Putamen (tissue), 1 donor: ENCODE results near the gene STAC.
"Not testable (repeated sequence)": the region's sequence is repeated elsewhere in the genome, so short reads cannot be mapped to it uniquely, and the experiment has no call there.

Experiments used
- DNase-seq: peaks from one replicate; pipeline ENCODE4 v3.0.0-alpha.2; 2016; ENCODE audit warnings: low spot score

STAC gene

GRCh38 chr3:36416599-36416998 is 36.3 kb downstream of the STAC start:
- no peak for DNase-seq

GRCh38 chr3:36417237-36417636 is 36.9 kb downstream of the STAC start:
- no peak for DNase-seq

- DNase-seq = no peak
Measured at GRCh38 chr3:36418296-36418695, 38.0 kb downstream of the STAC start.

DNA sequence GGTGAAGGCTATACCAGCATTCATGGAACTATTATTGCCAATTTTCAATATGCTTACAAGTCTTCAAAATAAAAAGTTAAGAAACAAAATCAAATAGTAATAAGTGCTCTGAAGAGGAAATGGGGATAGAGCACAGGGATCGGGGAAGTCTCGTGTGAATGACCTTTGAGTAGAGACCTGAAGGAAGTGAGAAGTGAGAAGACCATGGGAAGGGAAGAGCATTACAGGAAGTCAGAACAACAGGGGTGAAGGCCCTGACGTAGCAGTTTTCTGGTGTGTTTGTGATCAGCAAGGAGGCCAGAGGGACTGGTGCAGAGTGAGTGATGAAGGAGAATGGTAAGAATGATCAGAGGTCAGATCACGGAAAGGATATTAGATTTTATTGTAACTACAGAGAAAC is 48.1 kb downstream of the STAC start:
- no peak for DNase-seq

GRCh38 chr3:36429986-36430485 is 49.7 kb downstream of the STAC start:
- DNase-seq = no peak

DNA sequence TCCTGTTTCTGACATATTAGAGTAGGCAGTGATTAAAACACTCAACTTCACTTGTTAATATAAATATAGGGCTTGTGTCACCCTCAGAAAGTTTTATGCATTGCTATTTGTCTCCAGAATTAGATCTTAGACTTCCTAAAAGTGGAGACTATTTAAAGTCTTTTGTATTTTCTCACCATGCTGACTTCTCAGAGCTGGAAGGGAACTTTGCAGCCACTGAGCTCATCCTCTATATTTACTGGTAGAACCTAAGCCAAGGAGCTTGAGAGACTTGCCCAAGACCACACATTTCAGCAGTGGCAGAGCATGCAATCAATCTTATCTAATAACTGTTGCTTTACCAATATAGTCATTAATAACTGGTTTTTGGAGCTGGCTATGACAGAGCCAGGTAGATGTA is 53.2 kb downstream of the STAC start:
- peak; percentile 4 for DNase-seq

DNA sequence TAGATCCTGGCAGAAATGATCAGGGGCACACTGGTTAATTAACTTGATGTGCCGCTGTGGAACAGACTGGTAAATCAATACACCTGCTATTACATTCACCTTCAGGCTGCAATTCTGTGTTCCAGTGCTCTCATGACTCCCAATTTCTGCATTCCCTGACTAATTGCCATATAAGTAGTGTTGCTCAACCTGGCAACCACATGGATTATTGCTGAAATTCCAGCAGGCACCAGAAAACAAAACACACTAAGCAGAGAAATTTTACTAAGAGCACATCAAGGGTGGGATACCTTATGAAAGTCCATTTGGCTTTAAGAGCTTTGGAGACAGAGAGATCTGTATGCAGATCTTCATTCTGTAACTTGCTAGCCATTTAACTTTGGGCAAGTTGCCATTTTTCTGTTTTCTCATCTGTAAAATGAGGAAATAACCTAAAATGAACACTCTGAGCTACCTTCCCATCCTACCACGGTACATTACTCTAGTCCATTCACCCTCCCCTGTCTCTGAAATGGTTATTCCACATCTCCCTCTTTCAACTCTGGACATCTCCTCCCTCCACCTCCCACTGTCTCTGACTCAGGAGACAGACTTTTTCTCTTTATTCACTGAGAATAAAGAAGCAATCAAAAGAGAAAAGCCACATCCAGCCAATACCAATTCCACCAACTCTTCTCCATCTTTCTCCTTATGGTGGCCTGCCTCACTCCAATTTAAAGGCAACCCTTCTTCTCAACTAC is 54.6 kb downstream of the STAC start:
- DNase-seq = no peak

DNA sequence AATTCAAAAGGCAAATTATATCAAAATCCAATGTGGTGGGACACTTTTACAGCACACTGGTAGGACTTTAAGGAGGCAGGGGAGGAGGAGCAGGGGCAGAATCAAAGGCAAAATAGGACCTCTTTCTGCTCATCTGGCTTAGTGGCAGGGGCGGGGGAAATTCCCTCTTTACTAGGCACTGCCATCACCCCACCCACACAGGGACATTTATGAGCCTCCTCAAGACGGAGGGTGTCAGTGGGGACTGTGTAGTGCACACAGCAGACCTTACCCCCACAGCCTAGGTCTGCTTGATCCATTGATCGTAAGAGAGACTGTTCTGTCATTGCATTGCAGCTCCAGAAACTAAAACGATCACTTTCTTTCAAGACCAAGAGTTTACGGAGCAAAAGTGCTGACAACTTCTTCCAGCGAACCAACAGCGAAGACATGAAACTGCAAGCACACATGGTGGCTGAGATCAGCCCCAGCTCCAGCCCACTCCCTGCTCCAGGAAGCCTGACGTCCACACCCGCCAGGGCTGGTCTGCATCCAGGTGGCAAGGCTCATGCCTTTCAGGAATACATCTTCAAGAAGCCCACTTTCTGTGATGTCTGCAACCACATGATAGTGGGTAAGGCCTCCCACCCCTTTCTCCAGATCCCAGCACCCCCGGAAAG is 62.9 kb downstream of the STAC start:
- no peak for DNase-seq

- DNase-seq = no peak
Measured at GRCh38 chr3:36444909-36445308, 64.6 kb downstream of the STAC start.

DNA sequence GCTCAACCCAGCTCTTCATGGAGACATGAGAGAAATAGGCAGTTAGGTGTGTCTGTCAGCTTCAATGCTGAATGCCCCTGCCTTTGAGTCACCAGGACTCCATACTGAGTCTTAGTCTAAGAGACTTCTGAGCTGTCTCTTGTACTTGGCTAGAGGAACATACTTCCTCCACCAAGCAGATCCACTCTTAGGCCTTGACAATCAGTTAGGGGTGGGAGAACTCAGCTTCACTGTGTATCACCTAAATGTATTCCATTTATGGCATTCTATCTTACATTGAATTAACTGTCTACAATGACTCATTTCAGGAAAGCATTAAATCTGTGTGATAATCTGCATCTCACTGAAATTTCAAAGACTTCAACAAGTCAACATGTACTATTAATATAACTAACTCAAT is 66.0 kb downstream of the STAC start:
- DNase-seq = no peak

DNA sequence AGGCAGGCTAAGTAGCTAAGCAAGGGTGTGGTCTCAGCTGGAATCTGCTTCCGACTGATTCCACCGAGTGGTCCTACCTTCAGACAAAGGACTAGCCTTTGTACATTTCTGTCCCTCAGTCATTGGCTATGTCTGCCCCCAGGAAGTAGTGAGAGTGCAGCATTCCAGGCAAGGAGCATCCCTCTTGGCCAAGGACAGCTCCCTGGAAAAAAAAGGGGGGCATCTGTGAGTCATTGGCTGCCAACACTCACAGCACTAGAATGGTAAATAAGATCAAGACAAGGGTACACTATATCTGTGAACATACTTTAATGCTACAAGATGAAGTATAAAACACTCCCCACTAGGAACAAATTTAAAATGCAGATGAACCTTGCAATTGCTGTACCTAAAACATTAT is 66.8 kb downstream of the STAC start:
- no peak for DNase-seq

GRCh38 chr3:36451816-36452215 is 71.5 kb downstream of the STAC start:
- no peak for DNase-seq

- DNase-seq = not testable (repeated sequence)
Measured at GRCh38 chr3:36453213-36453612, 72.9 kb downstream of the STAC start.

GRCh38 chr3:36453896-36454295 is 73.6 kb downstream of the STAC start:
- not testable (repeated sequence) for DNase-seq

DNA sequence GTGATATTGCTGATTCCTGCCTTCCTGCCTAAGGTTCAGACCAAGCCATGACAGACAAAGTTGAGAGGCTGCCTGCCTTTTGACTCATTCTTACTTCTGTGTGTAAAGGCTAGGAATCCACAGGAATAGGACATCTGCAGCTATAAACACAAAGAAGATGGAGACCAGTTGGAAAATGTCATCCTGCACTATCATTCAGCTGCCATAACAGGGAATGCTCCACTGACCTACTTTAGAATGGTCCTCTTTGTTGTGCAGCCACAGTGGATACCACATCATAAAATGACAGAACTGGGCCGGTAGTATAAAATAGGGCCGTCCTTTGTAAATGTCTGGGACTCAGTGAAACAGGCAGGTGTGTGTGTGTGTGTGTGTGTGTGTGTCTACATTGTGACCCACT is 75.1 kb downstream of the STAC start:
- DNase-seq = no peak

GRCh38 chr3:36456784-36457183 is 76.5 kb downstream of the STAC start:
- no peak for DNase-seq

- DNase-seq = peak; percentile 6
Measured at GRCh38 chr3:36457667-36458066, 77.4 kb downstream of the STAC start.

DNA sequence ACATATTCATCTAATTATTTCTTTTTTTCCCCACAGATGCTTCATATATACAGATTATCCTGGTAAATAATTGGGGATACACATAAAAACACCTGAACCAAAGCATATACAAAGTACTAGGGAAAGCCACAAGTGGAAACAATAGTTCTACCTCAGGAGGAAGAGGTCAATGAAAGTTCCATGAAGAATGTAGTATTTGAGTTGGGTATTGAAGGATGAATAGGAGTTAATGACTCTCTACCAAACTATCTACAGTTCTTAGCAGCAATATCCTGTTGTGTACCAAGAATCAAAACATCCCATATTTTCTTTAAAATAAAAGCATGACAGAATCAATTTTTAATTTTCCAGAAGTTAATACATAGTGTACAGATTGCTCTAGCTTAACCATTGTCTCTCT is 78.9 kb downstream of the STAC start:
- DNase-seq = no peak

- DNase-seq = no peak
Measured at GRCh38 chr3:36461597-36461996, 81.3 kb downstream of the STAC start.

DNA sequence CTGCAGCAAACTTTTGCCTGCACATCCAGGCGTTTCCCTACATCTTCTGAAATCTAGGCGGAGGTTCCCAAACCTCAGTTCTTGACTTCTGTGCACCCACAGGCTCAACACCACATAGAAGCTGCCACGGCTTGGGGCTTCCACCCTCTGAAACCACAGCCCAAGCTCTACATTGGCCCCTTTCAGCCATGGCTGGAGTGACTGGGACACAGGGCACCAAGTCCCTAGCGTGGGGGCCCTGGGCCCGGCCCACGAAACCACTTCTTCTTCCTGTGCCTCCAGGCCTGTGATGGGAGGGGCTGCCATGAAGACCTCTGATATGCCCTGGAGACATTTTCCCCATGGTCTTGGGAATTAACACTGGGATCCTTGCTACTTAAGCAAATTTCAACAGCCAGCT is 91.7 kb downstream of the STAC start:
- DNase-seq = not testable (repeated sequence)

GRCh38 chr3:36475558-36475957 is 95.3 kb downstream of the STAC start:
- DNase-seq = no peak

GRCh38 chr3:36476286-36476942 is 96.1 kb downstream of the STAC start:
- DNase-seq = no peak

DNA sequence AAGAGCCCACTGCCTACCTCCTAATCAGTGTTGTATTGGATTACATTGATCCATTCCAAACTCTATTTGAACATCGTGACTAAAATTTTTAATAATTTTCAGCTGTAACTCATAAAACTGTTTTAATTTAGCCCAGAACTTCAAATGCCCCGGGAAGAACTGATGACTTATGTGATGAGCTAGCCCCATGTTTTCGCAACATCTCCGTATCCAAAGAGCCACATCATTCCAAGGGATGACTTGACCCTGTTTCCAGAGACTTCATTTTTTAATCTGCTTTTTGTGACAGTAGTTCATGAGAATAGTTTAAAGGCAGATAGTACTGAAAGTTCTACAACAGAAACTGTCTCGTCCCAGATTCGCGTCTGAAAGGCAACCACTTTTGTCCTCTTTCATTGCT is 97.4 kb downstream of the STAC start:
- no peak for DNase-seq
